GM12801 (cell line): Measurements from ENCODE around the gene SLC4A2.

Experiments used
- CTCF ChIP-seq: IDR thresholded peaks from one replicate; pipeline ENCODE4 v1.5.1; 2011; ENCODE audit warnings: control low read depth; ENCODE audit not compliant: insufficient read length; ENCODE audit errors: extremely low read depth

The SLC4A2 gene

GRCh38 chr7:151035026-151035717 lies 24.2 kb upstream of the SLC4A2 start:
- no peak for TF ChIP-seq CTCF

GRCh38 chr7:151035902-151036301 lies 23.5 kb upstream of the SLC4A2 start:
- TF ChIP-seq CTCF, result no peak

- no peak for TF ChIP-seq CTCF
Measured at GRCh38 chr7:151038951-151039849, 20.2 kb upstream of the SLC4A2 start.

- TF ChIP-seq CTCF, result no peak
Measured at GRCh38 chr7:151039850-151040548, 19.4 kb upstream of the SLC4A2 start.

GRCh38 chr7:151040616-151041375 lies 18.6 kb upstream of the SLC4A2 start:
- TF ChIP-seq CTCF, result no peak

GRCh38 chr7:151043959-151044358 lies 15.4 kb upstream of the SLC4A2 start:
- TF ChIP-seq CTCF, result no peak
